ENCODE data around the gene JAK1.

The JAK1 gene

GRCh38 chr1:64811131-64811530 lies 155.2 kb downstream of the JAK1 start:
- no peak for TF ChIP-seq CTCF (IDR thresholded peaks at IDR 0.05; ENCODE audit: low read length, missing control alignments)
- DNase-seq (ENCODE audit: low read depth): no peak

GRCh38 chr1:64810001-64810400 lies 156.3 kb downstream of the JAK1 start:
- no peak for DNase-seq (ENCODE audit: low read depth)
- no peak for TF ChIP-seq CTCF (IDR thresholded peaks at IDR 0.05; ENCODE audit: low read length, missing control alignments)
- H3K4me3 ChIP-seq (replicated peaks; ENCODE audit: low read depth, low read length): no peak overlapping the region

More at GRCh38 chr1:64811131-64811530, 155.2 kb downstream of the JAK1 start:
- no peak overlapping the region for H3K4me3 ChIP-seq (replicated peaks; ENCODE audit: low read depth, low read length)

GRCh38 chr1:64809309-64809708 lies 157.0 kb downstream of the JAK1 start:
- DNase-seq (ENCODE audit: low read depth): no peak

GRCh38 chr1:64801851-64802523 lies 164.4 kb downstream of the JAK1 start:
- no peak for TF ChIP-seq CTCF (IDR thresholded peaks at IDR 0.05; ENCODE audit: low read length, missing control alignments)
- DNase-seq (ENCODE audit: low read depth): no peak

More at GRCh38 chr1:64809309-64809708, 157.0 kb downstream of the JAK1 start:
- TF ChIP-seq CTCF (IDR thresholded peaks at IDR 0.05; ENCODE audit: low read length, missing control alignments): no peak
- no peak overlapping the region for H3K4me3 ChIP-seq (replicated peaks; ENCODE audit: low read depth, low read length)

GRCh38 chr1:64798872-64799271 lies 167.5 kb downstream of the JAK1 start:
- no peak for DNase-seq (ENCODE audit: low read depth)
- H3K4me3 ChIP-seq (replicated peaks; ENCODE audit: low read depth, low read length): no peak overlapping the region
- no peak for TF ChIP-seq CTCF (IDR thresholded peaks at IDR 0.05; ENCODE audit: low read length, missing control alignments)

More at GRCh38 chr1:64801851-64802523, 164.4 kb downstream of the JAK1 start:
- H3K4me3 ChIP-seq (replicated peaks; ENCODE audit: low read depth, low read length): no peak overlapping the region

- no peak for TF ChIP-seq CTCF (IDR thresholded peaks at IDR 0.05; ENCODE audit: low read length, missing control alignments)
- no peak for DNase-seq (ENCODE audit: low read depth)
- no peak overlapping the region for H3K4me3 ChIP-seq (replicated peaks; ENCODE audit: low read depth, low read length)
Observed at GRCh38 chr1:64790832-64791487, 175.4 kb downstream of the JAK1 start.

All from fibroblast of pulmonary artery (primary cell).